ENCODE results near the gene PTPRF.

PTPRF gene

GRCh38 chr1:43620956-43621355 is 90.3 kb downstream of the PTPRF start:
- no peak overlapping the region for H3K27ac ChIP-seq
- TF ChIP-seq CTCF (IDR thresholded peaks at IDR 0.05) (no peak), ZFX (IDR thresholded peaks at IDR 0.05; ENCODE audit: borderline replicate concordance) (no peak)

GRCh38 chr1:43621386-43621785 is 90.7 kb downstream of the PTPRF start:
- H3K27ac ChIP-seq: no peak overlapping the region
- TF ChIP-seq ZFX (IDR thresholded peaks at IDR 0.05; ENCODE audit: borderline replicate concordance): no peak
- no peak for TF ChIP-seq CTCF (IDR thresholded peaks at IDR 0.05)

- no peak overlapping the region for H3K27ac ChIP-seq
- no peak for TF ChIP-seq CTCF (IDR thresholded peaks at IDR 0.05)
- no peak for TF ChIP-seq ZFX (IDR thresholded peaks at IDR 0.05; ENCODE audit: borderline replicate concordance)
These were observed 91.2 kb downstream of the PTPRF start for GRCh38 chr1:43621861-43622260.

GRCh38 chr1:43622471-43622870 is 91.8 kb downstream of the PTPRF start:
- H3K27ac ChIP-seq: no peak overlapping the region
- TF ChIP-seq CTCF (IDR thresholded peaks at IDR 0.05) (no peak), ZFX (IDR thresholded peaks at IDR 0.05; ENCODE audit: borderline replicate concordance) (no peak)

- no peak overlapping the region for H3K27ac ChIP-seq
- no peak for TF ChIP-seq CTCF (IDR thresholded peaks at IDR 0.05)
- TF ChIP-seq ZFX (IDR thresholded peaks at IDR 0.05; ENCODE audit: borderline replicate concordance): no peak
These were observed 92.5 kb downstream of the PTPRF start for GRCh38 chr1:43622901-43623780.

- no peak overlapping the region for H3K27ac ChIP-seq
- TF ChIP-seq ZFX (IDR thresholded peaks at IDR 0.05; ENCODE audit: borderline replicate concordance): no peak
- no peak for TF ChIP-seq CTCF (IDR thresholded peaks at IDR 0.05)
These were observed 94.5 kb downstream of the PTPRF start for GRCh38 chr1:43625063-43625780.

Measured in 22Rv1 (cell line).